Measurements from ENCODE around the gene NPRL2. TPM values are rescaled to one million over a fixed set of nuclear protein-coding genes. Genes with fewer than 3 reads are reported as not detected.

The NPRL2 gene
- total and polyA plus RNA-seq, 2 of the 13 experiments (the other 11 are each of a cell fraction or from before 2014, with no cell fraction given) = 30.6 to 51.4 TPM

- peak; percentile 65; the same call in 1 of the 2 replicates for TF ChIP-seq ZNF543 (CRISPR knock-in tag; IDR thresholded peaks at IDR 0.05)
- TF ChIP-seq ZNF33B (CRISPR knock-in tag; IDR thresholded peaks at IDR 0.05) = no peak
- TF ChIP-seq, protein P1, sequence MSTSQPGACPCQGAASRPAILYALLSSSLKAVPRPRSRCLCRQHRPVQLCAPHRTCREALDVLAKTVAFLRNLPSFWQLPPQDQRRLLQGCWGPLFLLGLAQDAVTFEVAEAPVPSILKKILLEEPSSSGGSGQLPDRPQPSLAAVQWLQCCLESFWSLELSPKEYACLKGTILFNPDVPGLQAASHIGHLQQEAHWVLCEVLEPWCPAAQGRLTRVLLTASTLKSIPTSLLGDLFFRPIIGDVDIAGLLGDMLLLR (CRISPR knock-in tag; IDR thresholded peaks at IDR 0.05) = peak; percentile 88
- TF ChIP-seq ZFYVE20 (CRISPR knock-in tag; IDR thresholded peaks at IDR 0.05; ENCODE audit: borderline replicate concordance, low read depth) = no peak
Measured at GRCh38 chr3:50303013-50303815, 47.4 kb downstream of the NPRL2 start, which contains the start of gene HYAL1 (continued).

- H2AFZ ChIP-seq (ENCODE audit: low read length) = no peak overlapping the region
- peak overlapping the region; percentile 96 for H3K27ac ChIP-seq (ENCODE audit: extremely low read length, insufficient read depth, low read length)
- intact Hi-C loops (cut with micrococcal nuclease; ENCODE audit: unreplicated experiment) (loop anchor here (1.0 to 5.0 kb wide), 2 partner anchors 22 to 40 kb away; no protein-coding TSS in a partner anchor), in situ Hi-C loops (cut with HindIII; ENCODE audit: extremely low pct_ligation_motif_present, low pct_unique_long_range_greater_than_20kb) (no loop called here)
- ChIA-PET POLR2A (interaction anchor here (1.1 to 7.9 kb wide), 14 partner anchors 10 to 106 kb away, joined by 3 to 222 read pairs (median 12); partner anchors contain the start of genes CYB561D2, GNAI2, HYAL2 and IFRD2), CTCF (ENCODE audit: low intra/inter-chr PET ratio, low total read pairs) (interaction anchor here (1.9 to 2.5 kb wide), 2 partner anchors 20 to 22 kb away, joined by 14 to 15 read pairs; partner anchors contain the start of gene HYAL2)
- H3K79me2 ChIP-seq (ENCODE audit: insufficient read depth, low read length) = peaks cover 36% of the 10 kb centered on the region
- peaks cover 11% of the 10 kb centered on the region for H4K20me1 ChIP-seq (ENCODE audit: insufficient read depth, low read length)
- H3K9ac ChIP-seq (ENCODE audit: insufficient read depth, low read depth, low read length) = peak overlapping the region; percentile 93
- H3K27me3 ChIP-seq (ENCODE audit: control insufficient read depth in 1 of 2, insufficient read depth in 2 of 2, low read length in 2 of 2) = no peaks in the 10 kb centered on the region; a peak in 1 of 5 replicates
- H3K4me2 ChIP-seq (ENCODE audit: low read depth, low read length) = peak overlapping the region; percentile 86
- DNase-seq (ENCODE audit: low spot score) (no peak), FAIRE-seq (no peak), ATAC-seq (peak; percentile 3)
- H3K4me1 ChIP-seq (ENCODE audit: insufficient read depth, low read length) = peaks cover 56% of the 10 kb centered on the region
- BruUV-seq (replicated peaks) = no TSS peak
- H3K9me3 ChIP-seq (ENCODE audit: low read length) = no peaks in the 10 kb centered on the region
- peaks cover 1 to 3% of the 10 kb centered on the region in 2 experiments; a peak in 2 of 5 replicates for H3K36me3 ChIP-seq (replicated peaks in 1 of 2; ENCODE audit: control insufficient read depth in 1 of 2, insufficient read depth in 2 of 2, low read length in 2 of 2)
- peak overlapping the region; percentile 67 to 91 (median 71) for H3K4me3 ChIP-seq (replicated peaks in 1 of 3; ENCODE audit: insufficient read depth in 1 of 3, low read depth in 2 of 3, low read length in 3 of 3)
- 10% methylated on average over 2 of the region's 32 CpGs for WGBS (ENCODE audit: low lambda C conversion rate)
- TF ChIP-seq AGO2 (optimal IDR thresholded peaks at IDR 0.05; ENCODE audit: low read depth, low read length) = peak; percentile 92
- no peak for TF ChIP-seq ZSCAN25 (CRISPR knock-in tag; IDR thresholded peaks at IDR 0.05)
- 0 out of 2 replicates have a peak, but pooled peaks have one; percentile 66 for TF ChIP-seq ZFYVE20 (CRISPR knock-in tag; IDR thresholded peaks at IDR 0.05; ENCODE audit: borderline replicate concordance, low read depth)
- TF ChIP-seq, protein P2, sequence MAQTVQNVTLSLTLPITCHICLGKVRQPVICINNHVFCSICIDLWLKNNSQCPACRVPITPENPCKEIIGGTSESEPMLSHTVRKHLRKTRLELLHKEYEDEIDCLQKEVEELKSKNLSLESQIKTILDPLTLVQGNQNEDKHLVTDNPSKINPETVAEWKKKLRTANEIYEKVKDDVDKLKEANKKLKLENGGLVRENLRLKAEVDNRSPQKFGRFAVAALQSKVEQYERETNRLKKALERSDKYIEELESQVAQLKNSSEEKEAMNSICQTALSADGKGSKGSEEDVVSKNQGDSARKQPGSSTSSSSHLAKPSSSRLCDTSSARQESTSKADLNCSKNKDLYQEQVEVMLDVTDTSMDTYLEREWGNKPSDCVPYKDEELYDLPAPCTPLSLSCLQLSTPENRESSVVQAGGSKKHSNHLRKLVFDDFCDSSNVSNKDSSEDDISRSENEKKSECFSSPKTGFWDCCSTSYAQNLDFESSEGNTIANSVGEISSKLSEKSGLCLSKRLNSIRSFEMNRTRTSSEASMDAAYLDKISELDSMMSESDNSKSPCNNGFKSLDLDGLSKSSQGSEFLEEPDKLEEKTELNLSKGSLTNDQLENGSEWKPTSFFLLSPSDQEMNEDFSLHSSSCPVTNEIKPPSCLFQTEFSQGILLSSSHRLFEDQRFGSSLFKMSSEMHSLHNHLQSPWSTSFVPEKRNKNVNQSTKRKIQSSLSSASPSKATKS (CRISPR knock-in tag; IDR thresholded peaks at IDR 0.05) = no peak
- peak; percentile 6 for TF ChIP-seq XRCC5 (optimal IDR thresholded peaks at IDR 0.05; ENCODE audit: low read length)
- TF ChIP-seq, protein P3, sequence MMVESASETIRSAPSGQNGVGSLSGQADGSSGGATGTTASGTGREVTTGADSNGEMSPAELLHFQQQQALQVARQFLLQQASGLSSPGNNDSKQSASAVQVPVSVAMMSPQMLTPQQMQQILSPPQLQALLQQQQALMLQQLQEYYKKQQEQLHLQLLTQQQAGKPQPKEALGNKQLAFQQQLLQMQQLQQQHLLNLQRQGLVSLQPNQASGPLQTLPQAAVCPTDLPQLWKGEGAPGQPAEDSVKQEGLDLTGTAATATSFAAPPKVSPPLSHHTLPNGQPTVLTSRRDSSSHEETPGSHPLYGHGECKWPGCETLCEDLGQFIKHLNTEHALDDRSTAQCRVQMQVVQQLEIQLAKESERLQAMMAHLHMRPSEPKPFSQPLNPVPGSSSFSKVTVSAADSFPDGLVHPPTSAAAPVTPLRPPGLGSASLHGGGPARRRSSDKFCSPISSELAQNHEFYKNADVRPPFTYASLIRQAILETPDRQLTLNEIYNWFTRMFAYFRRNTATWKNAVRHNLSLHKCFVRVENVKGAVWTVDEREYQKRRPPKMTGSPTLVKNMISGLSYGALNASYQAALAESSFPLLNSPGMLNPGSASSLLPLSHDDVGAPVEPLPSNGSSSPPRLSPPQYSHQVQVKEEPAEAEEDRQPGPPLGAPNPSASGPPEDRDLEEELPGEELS (CRISPR knock-in tag; IDR thresholded peaks at IDR 0.05) = 0 out of 2 replicates have a peak, but pooled peaks have one; percentile 12
- no peak for TF ChIP-seq ZNF709 (CRISPR knock-in tag; IDR thresholded peaks at IDR 0.05)
- peak; percentile 38; the same call in 1 of the 2 replicates for TF ChIP-seq NFYB (CRISPR knock-in tag; IDR thresholded peaks at IDR 0.05)
Measured at GRCh38 chr3:50302095-50303012, 48.2 kb downstream of the NPRL2 start.

Measured in HepG2 (cell line).